WTC11 (cell line): ENCODE data around the gene RAB24. TPM values are rescaled to one million over a fixed set of nuclear protein-coding genes. Genes with fewer than 3 reads are reported as not detected.

Source experiments
- ATAC-seq: fragments of 200-7000 bp; cut with Tn5 transposase; 2 replicates; pipeline ENCODE4 v1.10.0; 2021; ENCODE audit warnings: mild to moderate bottlenecking, moderate library complexity
- CTCF ChIA-PET: fragments of 300-600 bp; sonication (Branson Sonifier 250); formaldehyde crosslinking; loops from one replicate; lab custom pipeline; 2021; ENCODE audit warnings: antibody characterized with exemption; lab: Charles Lee
- POLR2A ChIA-PET: fragments of 350-600 bp; sonication (Branson Sonifier 250); formaldehyde crosslinking; loops from one replicate; lab custom pipeline; 2021; ENCODE audit warnings: antibody characterized with exemption; lab: Charles Lee
- DNase-seq: peaks from one replicate; pipeline ENCODE4 v3.0.0; 2021; ENCODE audit warnings: low spot score
- H3K27ac Mint-ChIP-seq: 2 replicates; pipeline ENCODE4 v1.8.0; 2021; ENCODE audit warnings: mixed read lengths
- H3K27me3 Mint-ChIP-seq: 2 replicates; pipeline ENCODE4 v1.8.0; 2021; ENCODE audit warnings: low read depth, mild to moderate bottlenecking, moderate library complexity, mixed read lengths
- H3K36me3 Mint-ChIP-seq: 2 replicates; pipeline ENCODE4 v1.8.0; 2021; ENCODE audit warnings: mixed read lengths
- H3K4me1 Mint-ChIP-seq: 2 replicates; pipeline ENCODE4 v1.8.0; 2022; ENCODE audit warnings: mixed read lengths
- H3K4me3 Mint-ChIP-seq: 2 replicates; pipeline ENCODE4 v1.8.0; 2021; ENCODE audit warnings: mild to moderate bottlenecking, moderate library complexity, mixed read lengths
- H3K9me3 Mint-ChIP-seq: 2 replicates; pipeline ENCODE4 v1.8.0; 2021; ENCODE audit warnings: mixed read lengths
- AR ChIP-seq: fragments of 250-450 bp; sonication (Bioruptor Pico); IDR thresholded peaks from 2 replicates; pipeline ENCODE4 v1.9.0; 2021; ENCODE audit warnings: mild to moderate bottlenecking
- EMX1 ChIP-seq: fragments of 250-450 bp; sonication (Bioruptor Pico); IDR thresholded peaks from 2 replicates; pipeline ENCODE4 v1.8.0; 2021; ENCODE audit warnings: mild to moderate bottlenecking
- ESRRA ChIP-seq: sonication (generic); formaldehyde crosslinking; IDR thresholded peaks from 2 replicates; pipeline ENCODE4 v1.8.1; 2022; ENCODE audit warnings: mild to moderate bottlenecking, missing genetic modification reagents, borderline replicate concordance
- NR1H2 ChIP-seq: sonication (generic); formaldehyde crosslinking; IDR thresholded peaks from 2 replicates; pipeline ENCODE4 v1.9.0; 2021; ENCODE audit warnings: mild to moderate bottlenecking, moderate library complexity, missing genetic modification reagents
- PRRX2 ChIP-seq: fragments of 250-450 bp; sonication (Bioruptor Pico); IDR thresholded peaks from 2 replicates; pipeline ENCODE4 v1.8.0; 2021; ENCODE audit warnings: mild to moderate bottlenecking
- ZBTB43 ChIP-seq: sonication (generic); formaldehyde crosslinking; IDR thresholded peaks from 2 replicates; pipeline ENCODE4 v1.8.1; 2023; ENCODE audit warnings: mild to moderate bottlenecking, missing genetic modification reagents
- ZNF263 ChIP-seq: sonication (generic); formaldehyde crosslinking; IDR thresholded peaks from 2 replicates; pipeline ENCODE4 v1.8.1; 2022; ENCODE audit warnings: low read depth, mild to moderate bottlenecking, moderate library complexity, missing genetic modification reagents
- total RNA-seq: library from RNA; stranded (reverse); gene quantifications from 3 replicates; pipeline ENCODE4 v1.2.3, GENCODE V29; 2021

The RAB24 gene
- total RNA-seq, 1 experiment from 2014 or later: 37.0 TPM

GRCh38 chr5:177256296-177256695 is 47.2 kb downstream of the RAB24 start:
- Mint-ChIP-seq H3K4me1 (no peaks in the 10 kb centered on the region), H3K4me3 (no peak overlapping the region), H3K27ac (peak overlapping the region; percentile 16; the same call in 1 of the 2 replicates), H3K9me3 (no peaks in the 10 kb centered on the region), H3K36me3 (peaks cover 79% of the 10 kb centered on the region), H3K27me3 (no peaks in the 10 kb centered on the region)
- CTCF ChIA-PET: no interaction called here
- ATAC-seq: no peak
- no peak for DNase-seq
- POLR2A ChIA-PET: no interaction called here
- TF ChIP-seq EMX1: no peak
- TF ChIP-seq PRRX2 (CRISPR knock-in tag): no peak
- TF ChIP-seq NR1H2 (CRISPR knock-in tag): no peak
- no peak for TF ChIP-seq AR (CRISPR knock-in tag)

GRCh38 chr5:177253252-177253651 is 50.3 kb downstream of the RAB24 start:
- Mint-ChIP-seq H3K27me3 (no peaks in the 10 kb centered on the region), H3K27ac (no peak overlapping the region), H3K4me3 (no peak overlapping the region), H3K4me1 (no peaks in the 10 kb centered on the region), H3K9me3 (no peaks in the 10 kb centered on the region), H3K36me3 (peaks cover 62% of the 10 kb centered on the region)
- TF ChIP-seq ESRRA (CRISPR knock-in tag) (no peak), ZBTB43 (CRISPR knock-in tag) (no peak), ZNF263 (CRISPR knock-in tag) (no peak)
- ChIA-PET POLR2A (no interaction called here), CTCF (no interaction called here)
- ATAC-seq: no peak
- no peak for DNase-seq

Other genes with a start within 250 kb of the RAB24 start
- gene FGFR4, start 216.8 kb downstream of the RAB24 start, total RNA-seq: 108 to 122 TPM (median 111 TPM) in 3 replicates
- gene NSD1, start 169.9 kb downstream of the RAB24 start, total RNA-seq: 144 to 153 TPM (median 148 TPM) in 3 replicates
- gene PRELID1, start 80 bp upstream of the RAB24 start, total RNA-seq: 235 to 273 TPM (median 245 TPM) in 3 replicates
- gene MXD3, start 8.2 kb upstream of the RAB24 start, total RNA-seq: 16.9 to 25.7 TPM (median 18.8 TPM) in 3 replicates
- 141 to 162 TPM (median 147 TPM) in 3 replicates for gene LMAN2, start 47.9 kb upstream of the RAB24 start, total RNA-seq
- 60.4 to 74.6 TPM (median 64.6 TPM) in 3 replicates for gene RGS14, start 54.2 kb upstream of the RAB24 start, total RNA-seq
- not detected in 3 replicates for gene SLC34A1, start 80.7 kb upstream of the RAB24 start, total RNA-seq
- 0.48 TPM in 1 of 3 replicates, not detected in the others for gene PFN3, start 96.9 kb upstream of the RAB24 start, total RNA-seq
- gene F12, start 105.8 kb upstream of the RAB24 start, total RNA-seq: 10.0 to 12.8 TPM (median 12.1 TPM) in 3 replicates
- gene GRK6, start 123.0 kb upstream of the RAB24 start, total RNA-seq: 60.7 to 69.2 TPM (median 61.7 TPM) in 3 replicates
- 13.1 to 14.7 TPM (median 14.6 TPM) in 3 replicates for gene PRR7, start 143.1 kb upstream of the RAB24 start, total RNA-seq
- 267 to 288 TPM (median 269 TPM) in 3 replicates for gene DBN1, start 169.9 kb upstream of the RAB24 start, total RNA-seq
- 124 to 142 TPM (median 139 TPM) in 3 replicates for gene PDLIM7, start 193.9 kb upstream of the RAB24 start, total RNA-seq
- gene DOK3, start 206.1 kb upstream of the RAB24 start, total RNA-seq: 9.0 to 9.9 TPM (median 9.0 TPM) in 3 replicates
- gene DDX41, start 213.2 kb upstream of the RAB24 start, total RNA-seq: 136 to 156 TPM (median 137 TPM) in 3 replicates